Thoracic aorta (tissue), 2 donors: ENCODE measurements around the gene ITGAV. TPM values are rescaled to one million over a fixed set of nuclear protein-coding genes. Genes with fewer than 3 reads are reported as not detected.

Experiments
- ATAC-seq: fragments of 150-250 bp; one replicate; pipeline ENCODE4 v1.8.0; 2017; ENCODE audit warnings: low read depth; ENCODE audit not compliant: insufficient number of reproducible peaks, low FRiP score
- DNase-seq: peaks from one replicate; pipeline ENCODE4 v3.0.0-alpha.2; 2020; ENCODE audit warnings: low spot score
- H3K27ac ChIP-seq, 2 donors: fragments of 200-600 bp; sonication (generic); 1 replicate in 1 of 2; 2 replicates in 1 of 2; pipeline ENCODE4 v1.5.1; 2016; ENCODE audit warnings: mild to moderate bottlenecking in 2 of 2, moderate library complexity in 2 of 2
- H3K27me3 ChIP-seq: fragments of 200-600 bp; sonication (generic); replicated peaks from 2 replicates; pipeline ENCODE4 v1.6.0; 2016; ENCODE audit warnings: mild to moderate bottlenecking; ENCODE audit not compliant: insufficient read depth
- H3K36me3 ChIP-seq: fragments of 200-600 bp; sonication (generic); one replicate; pipeline ENCODE4 v1.5.1; 2016
- H3K4me1 ChIP-seq, 2 donors: fragments of 200-600 bp; sonication (generic); 1 replicate in 1 of 2; 2 replicates in 1 of 2; pipeline versions ENCODE4 v1.5.1 to v1.6.0; 2016; ENCODE audit warnings: low read depth in 2 of 2, mild to moderate bottlenecking in 1 of 2; ENCODE audit not compliant: control insufficient read depth in 1 of 2
- H3K4me3 ChIP-seq: fragments of 200-600 bp; sonication (generic); 2 replicates; pipeline ENCODE4 v1.5.1; 2016; ENCODE audit warnings: mild to moderate bottlenecking
- H3K9me3 ChIP-seq: fragments of 200-600 bp; sonication (generic); 2 replicates; pipeline ENCODE4 v1.5.1; 2016
- total RNA-seq, 2 donors: library from RNA; depleted of rRNA; stranded (reverse); fragments of >200 nt; gene quantifications; one replicate each; pipeline versions ENCODE4 v1.1.0 to v1.2.3, GENCODE V29; 2016
- TF ChIP-seq, protein P1 (sequence below): fragments of 200-600 bp; sonication (generic); IDR thresholded peaks from one replicate; pipeline ENCODE4 v1.5.1; 2019; ENCODE audit warnings: antibody characterized with exemption

The ITGAV gene
- total RNA-seq, 2 donors from 2014 or later: 160 to 195 TPM

DNA sequence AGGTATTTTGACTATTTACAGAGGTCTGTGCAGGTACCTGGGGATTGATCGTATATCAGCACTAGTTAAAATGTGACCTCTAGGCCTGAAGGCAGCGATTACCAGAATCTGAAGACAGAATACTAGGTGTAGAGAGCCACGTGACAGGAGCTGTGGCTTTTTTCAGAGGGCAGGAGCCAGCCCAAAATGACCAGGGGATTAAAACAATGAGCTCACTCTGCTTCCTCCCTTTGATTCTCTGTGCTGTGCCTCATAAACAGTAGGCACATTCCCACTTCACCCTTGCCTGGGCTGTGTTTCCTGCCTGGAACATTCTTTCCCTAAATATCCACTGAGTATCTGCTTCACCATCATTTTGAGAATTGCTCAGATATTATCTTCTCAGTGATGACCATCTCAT is 15.2 kb downstream of the ITGAV start:
- no peaks in the 10 kb centered on the region for H3K9me3 ChIP-seq
- H3K27ac ChIP-seq: peak overlapping the region in 1 of 2 donors; percentile 29
- H3K4me3 ChIP-seq: no peak overlapping the region
- peaks cover 5% of the 10 kb centered on the region for H3K36me3 ChIP-seq
- DNase-seq (no peak), ATAC-seq (no peak)
- H3K4me1 ChIP-seq: peaks cover 9 to 26% of the 10 kb centered on the region in 2 donors
- TF ChIP-seq, protein P1, sequence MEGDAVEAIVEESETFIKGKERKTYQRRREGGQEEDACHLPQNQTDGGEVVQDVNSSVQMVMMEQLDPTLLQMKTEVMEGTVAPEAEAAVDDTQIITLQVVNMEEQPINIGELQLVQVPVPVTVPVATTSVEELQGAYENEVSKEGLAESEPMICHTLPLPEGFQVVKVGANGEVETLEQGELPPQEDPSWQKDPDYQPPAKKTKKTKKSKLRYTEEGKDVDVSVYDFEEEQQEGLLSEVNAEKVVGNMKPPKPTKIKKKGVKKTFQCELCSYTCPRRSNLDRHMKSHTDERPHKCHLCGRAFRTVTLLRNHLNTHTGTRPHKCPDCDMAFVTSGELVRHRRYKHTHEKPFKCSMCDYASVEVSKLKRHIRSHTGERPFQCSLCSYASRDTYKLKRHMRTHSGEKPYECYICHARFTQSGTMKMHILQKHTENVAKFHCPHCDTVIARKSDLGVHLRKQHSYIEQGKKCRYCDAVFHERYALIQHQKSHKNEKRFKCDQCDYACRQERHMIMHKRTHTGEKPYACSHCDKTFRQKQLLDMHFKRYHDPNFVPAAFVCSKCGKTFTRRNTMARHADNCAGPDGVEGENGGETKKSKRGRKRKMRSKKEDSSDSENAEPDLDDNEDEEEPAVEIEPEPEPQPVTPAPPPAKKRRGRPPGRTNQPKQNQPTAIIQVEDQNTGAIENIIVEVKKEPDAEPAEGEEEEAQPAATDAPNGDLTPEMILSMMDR: no peak
- no peaks in the 10 kb centered on the region for H3K27me3 ChIP-seq

GRCh38 chr2:186607660-186608324 is 17.9 kb downstream of the ITGAV start:
- no peak for ATAC-seq
- no peaks in the 10 kb centered on the region for H3K27me3 ChIP-seq
- DNase-seq: no peak
- no peaks in the 10 kb centered on the region for H3K36me3 ChIP-seq
- no peak overlapping the region for H3K27ac ChIP-seq
- peaks cover 15 to 47% of the 10 kb centered on the region in 2 donors for H3K4me1 ChIP-seq
- H3K9me3 ChIP-seq: no peaks in the 10 kb centered on the region
- TF ChIP-seq, protein P1: no peak
- H3K4me3 ChIP-seq: no peak overlapping the region

- Histone ChIP-seq H3K36me3 (no peaks in the 10 kb centered on the region), H3K27me3 (no peaks in the 10 kb centered on the region), H3K4me3 (no peak overlapping the region), H3K9me3 (no peaks in the 10 kb centered on the region), H3K4me1 (peaks cover 13 to 47% of the 10 kb centered on the region in 2 donors), H3K27ac (no peak overlapping the region)
- TF ChIP-seq, protein P1: no peak
- ATAC-seq (no peak), DNase-seq (no peak)
These were observed 20.9 kb downstream of the ITGAV start for GRCh38 chr2:186610785-186611184.

DNA sequence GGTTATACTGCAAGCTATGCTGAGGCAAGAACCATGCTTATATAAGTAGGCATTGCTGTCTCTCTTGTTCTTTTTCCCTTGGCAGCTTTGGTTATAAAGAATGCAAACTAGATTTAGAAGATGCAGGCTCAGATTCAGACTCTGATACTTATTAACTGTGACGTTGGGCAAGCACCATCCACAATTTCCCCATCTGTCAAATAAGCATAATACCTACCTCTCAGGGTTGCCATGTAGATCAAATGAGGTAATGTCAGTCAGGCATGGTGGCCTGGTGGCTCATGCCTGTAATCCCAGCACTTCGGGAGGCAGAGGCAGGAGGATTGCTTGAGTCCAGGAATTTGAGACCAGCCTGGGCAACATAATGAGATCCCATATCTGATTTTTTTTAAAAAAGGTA is 21.7 kb downstream of the ITGAV start:
- H3K4me1 ChIP-seq: peaks cover 13 to 47% of the 10 kb centered on the region in 2 donors
- DNase-seq (no peak), ATAC-seq (no peak)
- H3K36me3 ChIP-seq: no peaks in the 10 kb centered on the region
- no peaks in the 10 kb centered on the region for H3K27me3 ChIP-seq
- H3K4me3 ChIP-seq: no peak overlapping the region
- no peak overlapping the region for H3K27ac ChIP-seq
- TF ChIP-seq, protein P1: no peak
- H3K9me3 ChIP-seq: no peaks in the 10 kb centered on the region

- no peak for DNase-seq
These were observed 22.2 kb downstream of the ITGAV start for GRCh38 chr2:186612026-186612425.

More at GRCh38 chr2:186612026-186612425, 22.2 kb downstream of the ITGAV start:
- TF ChIP-seq, protein P1: no peak
- no peak for ATAC-seq
- no peaks in the 10 kb centered on the region for H3K9me3 ChIP-seq
- H3K27ac ChIP-seq: no peak overlapping the region
- no peaks in the 10 kb centered on the region for H3K36me3 ChIP-seq
- peaks cover 16 to 51% of the 10 kb centered on the region in 2 donors for H3K4me1 ChIP-seq
- no peak overlapping the region for H3K4me3 ChIP-seq
- no peaks in the 10 kb centered on the region for H3K27me3 ChIP-seq
